ENCODE measurements around the gene EXOSC2.

EXOSC2 gene

GRCh38 chr9:130710822-130711352 is 17.3 kb downstream of the EXOSC2 start:
- no peak overlapping the region for H3K4me3 ChIP-seq (ENCODE audit: low read depth, low read length)
- TF ChIP-seq CTCF (IDR thresholded peaks at IDR 0.05; ENCODE audit: low read depth, low read length): no peak

GRCh38 chr9:130711469-130711868 is 17.9 kb downstream of the EXOSC2 start:
- H3K4me3 ChIP-seq (ENCODE audit: low read depth, low read length): no peak overlapping the region
- TF ChIP-seq CTCF (IDR thresholded peaks at IDR 0.05; ENCODE audit: low read depth, low read length): no peak

- TF ChIP-seq CTCF (IDR thresholded peaks at IDR 0.05; ENCODE audit: low read depth, low read length): no peak
- H3K4me3 ChIP-seq (ENCODE audit: low read depth, low read length): peak overlapping the region; percentile 93
These were observed 19.1 kb downstream of the EXOSC2 start for GRCh38 chr9:130712564-130713285.

- H3K4me3 ChIP-seq (ENCODE audit: low read depth, low read length): peak overlapping the region; percentile 93
- TF ChIP-seq CTCF (IDR thresholded peaks at IDR 0.05; ENCODE audit: low read depth, low read length): no peak
These were observed 19.8 kb downstream of the EXOSC2 start for GRCh38 chr9:130713286-130713960.

GRCh38 chr9:130714586-130715110 is 21.1 kb downstream of the EXOSC2 start:
- no peak for TF ChIP-seq CTCF (IDR thresholded peaks at IDR 0.05; ENCODE audit: low read depth, low read length)

GRCh38 chr9:130715270-130715669 is 21.7 kb downstream of the EXOSC2 start:
- TF ChIP-seq CTCF (IDR thresholded peaks at IDR 0.05; ENCODE audit: low read depth, low read length): no peak
- H3K4me3 ChIP-seq (ENCODE audit: low read depth, low read length): peak overlapping the region; percentile 93

More at GRCh38 chr9:130714586-130715110, 21.1 kb downstream of the EXOSC2 start:
- peak overlapping the region; percentile 93 for H3K4me3 ChIP-seq (ENCODE audit: low read depth, low read length)

- H3K4me3 ChIP-seq (ENCODE audit: low read depth, low read length): no peak overlapping the region
- TF ChIP-seq CTCF (IDR thresholded peaks at IDR 0.05; ENCODE audit: low read depth, low read length): no peak
These were observed 25.0 kb downstream of the EXOSC2 start for GRCh38 chr9:130718562-130718961.

Measured in WI38 (cell line).